Measurements from ENCODE around the gene HERC4. TPM values are rescaled to one million over a fixed set of nuclear protein-coding genes. Genes with fewer than 3 reads are reported as not detected.
"Not testable (repeated sequence)": the region's sequence is repeated elsewhere in the genome, so short reads cannot be mapped to it uniquely, and the experiment has no call there.

The HERC4 gene
- total RNA-seq, 1 donor from 2014 or later, result 71.3 TPM

- no peak for DNase-seq (ENCODE audit: low read depth)
Measured at GRCh38 chr10:67883710-67884312, 191.3 kb downstream of the HERC4 start.

DNA sequence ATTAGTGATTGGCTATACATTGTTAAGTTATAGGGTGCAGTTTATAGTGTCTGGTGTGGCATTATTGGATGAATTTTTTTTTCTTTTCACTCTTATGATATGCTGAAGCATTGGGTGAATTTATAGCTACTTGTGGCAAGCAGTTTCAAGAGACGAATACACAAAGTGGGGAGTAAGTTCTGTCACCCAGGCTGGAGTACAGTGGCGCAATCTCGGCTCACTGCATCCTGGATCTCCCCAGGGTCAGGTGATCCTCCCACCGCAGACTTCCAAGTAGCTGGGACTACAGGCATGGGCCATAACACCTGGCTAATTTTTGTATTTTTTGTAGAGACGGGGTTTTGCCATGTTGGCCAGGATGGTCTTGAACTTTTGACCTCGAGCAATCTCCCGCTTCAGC is 196.9 kb downstream of the HERC4 start:
- DNase-seq (ENCODE audit: low read depth), result no peak

GRCh38 chr10:67877421-67877820 is 197.7 kb downstream of the HERC4 start:
- DNase-seq (ENCODE audit: low read depth), result not testable (repeated sequence)

GRCh38 chr10:67875340-67876238 is 199.5 kb downstream of the HERC4 start:
- DNase-seq (ENCODE audit: low read depth), result no peak

Other genes with a start within 250 kb of the HERC4 start
- 3.0 and 13.3 TPM in 2 replicates for gene DNAJC12, start 237.1 kb downstream of the HERC4 start, total RNA-seq
- gene SIRT1, start 190.6 kb downstream of the HERC4 start, total RNA-seq, result 11.6 and 23.9 TPM in 2 replicates
- 0.17 TPM in 1 of 2 replicates, not detected in the other for gene MYPN, start 34.2 kb upstream of the HERC4 start, total RNA-seq
- 0.05 TPM in 1 of 2 replicates, not detected in the other for gene ATOH7, start 156.8 kb upstream of the HERC4 start, total RNA-seq